K562 (cell line): ENCODE data around the gene AHNAK. TPM values are rescaled to one million over a fixed set of nuclear protein-coding genes. Genes with fewer than 3 reads are reported as not detected.

Source experiments
- ATF2 ChIP-seq: sonication (generic); formaldehyde crosslinking; IDR thresholded peaks from 2 replicates; pipeline ENCODE4 v1.8.1; 2022; ENCODE audit warnings: missing genetic modification reagents
- ATF4 ChIP-seq: fragments of 450-650 bp; formaldehyde crosslinking; IDR thresholded peaks from 2 replicates; pipeline ENCODE4 v1.4.0; 2022; ENCODE audit warnings: mild to moderate bottlenecking, moderate library complexity
- BMI1 ChIP-seq: fragments of 150-350 bp; IDR thresholded peaks from 2 replicates; pipeline ENCODE4 v1.6.1; 2014; ENCODE audit warnings: low read length
- ELF2 ChIP-seq: fragments of 250-450 bp; sonication (Bioruptor Pico); IDR thresholded peaks from 2 replicates; pipeline ENCODE4 v1.5.0; 2021; ENCODE audit warnings: mild to moderate bottlenecking
- KDM4B ChIP-seq, 2 experiments: fragments of 450-650 bp in 1 of 2; sonication (generic) in 1 of 2; IDR thresholded peaks; 2 replicates each; pipeline ENCODE4 v1.6.1; 2016 to 2017; ENCODE audit warnings: borderline replicate concordance in 2 of 2, antibody characterized with exemption in 1 of 2, low read depth in 1 of 2, mild to moderate bottlenecking in 1 of 2
- MNT ChIP-seq, 2 experiments: fragments of 450-650 bp; conservative IDR thresholded peaks; 2 replicates each; pipeline ENCODE4 v1.6.1; 2017; ENCODE audit warnings: mild to moderate bottlenecking in 2 of 2, moderate library complexity in 2 of 2
- MYNN ChIP-seq, 2 experiments: sonication (generic); formaldehyde crosslinking in 1 of 2; IDR thresholded peaks; 2 replicates each; pipeline versions ENCODE4 v1.5.0 to v1.6.1; 2016 to 2020; ENCODE audit warnings: antibody characterized with exemption in 1 of 2, missing genetic modification reagents in 1 of 2
- NFYB ChIP-seq: IDR thresholded peaks from 2 replicates; pipeline ENCODE4 v1.6.1; 2011; ENCODE audit warnings: mild to moderate bottlenecking, moderate library complexity; ENCODE audit not compliant: insufficient read length; ENCODE audit errors: extremely low read depth
- NR1H2 ChIP-seq: sonication (generic); formaldehyde crosslinking; IDR thresholded peaks from 2 replicates; pipeline ENCODE4 v1.4.0; 2020; ENCODE audit warnings: mild to moderate bottlenecking, missing genetic modification reagents
- SP1 ChIP-seq: sonication (generic); formaldehyde crosslinking; IDR thresholded peaks from 2 replicates; pipeline ENCODE4 v1.8.1; 2022; ENCODE audit warnings: mild to moderate bottlenecking, missing genetic modification reagents
- ZBTB33 ChIP-seq: sonication (generic); formaldehyde crosslinking; IDR thresholded peaks from 2 replicates; pipeline ENCODE4 v1.8.1; 2023; ENCODE audit warnings: mild to moderate bottlenecking, missing genetic modification reagents
- ZBTB7A ChIP-seq: IDR thresholded peaks from 2 replicates; pipeline ENCODE4 v1.6.1; 2011; ENCODE audit warnings: low read depth, mild to moderate bottlenecking, low read length, moderate library complexity, borderline replicate concordance; ENCODE audit not compliant: control insufficient read depth
- ZFP91 ChIP-seq: sonication (generic); formaldehyde crosslinking; IDR thresholded peaks from 2 replicates; pipeline ENCODE4 v1.8.0; 2022; ENCODE audit warnings: mild to moderate bottlenecking, missing genetic modification reagents
- ZNF668 ChIP-seq: fragments of 250-450 bp; sonication (Bioruptor Pico); IDR thresholded peaks from 2 replicates; pipeline ENCODE4 v1.8.0; 2022; ENCODE audit warnings: mild to moderate bottlenecking, inconsistent platforms
- polyA plus RNA-seq, 8 experiments: library from polyadenylated mRNA; depleted of rRNA in 4 of 8; stranded (reverse) in 5 of 8; unstranded in 3 of 8; fragments of >200 nt; fragmentation: Nextera tagmentation in 2 of 8; fragmentation: Illumina TruSeq in 1 of 8; extraction: Ambion mirVana in 2 of 8; extraction: Trizol in 1 of 8; gene quantifications; 2 replicates each; pipeline versions ENCODE4 v1.2.1 to v1.2.3, GENCODE V29; 2011 to 2014; ENCODE audit warnings: inconsistent platforms in 1 of 8, missing spikeins in 1 of 8
- total RNA-seq, 7 experiments: library from RNA; depleted of rRNA in 6 of 7; stranded (reverse); fragments of >200 nt in 6 of 7; fragmentation: Illumina TruSeq in 2 of 7; extraction: Trizol in 2 of 7; gene quantifications; 2 replicates each; pipeline versions ENCODE4 v1.2.1 to v1.2.3, GENCODE V29; 2011 to 2021; ENCODE audit warnings: low replicate concordance in 1 of 7

AHNAK gene
- total and polyA plus RNA-seq, 9 of the 15 experiments (the other 6 are each of a cell fraction or from before 2014, with no cell fraction given): 1.5 to 89.7 (median 45.0) TPM

- peak; percentile 19; the same call in 1 of the 2 replicates for TF ChIP-seq MYNN (IDR thresholded peaks at IDR 0.05)
- no peak for TF ChIP-seq MYNN (CRISPR knock-in tag; IDR thresholded peaks at IDR 0.05)
- 0 out of 2 replicates have a peak, but pooled peaks have one; percentile 43 for TF ChIP-seq SP1 (CRISPR knock-in tag)
- 0 out of 2 replicates have a peak, but pooled peaks have one; percentile 57 for TF ChIP-seq ZNF668
- peak; percentile 98 for TF ChIP-seq ZBTB7A
- peak; percentile 35 for TF ChIP-seq NFYB
- peak; percentile 10; the same call in 1 of the 2 replicates for TF ChIP-seq ZBTB33 (CRISPR knock-in tag)
- TF ChIP-seq ZFP91: no peak
- TF ChIP-seq BMI1: no peak
- no peak for TF ChIP-seq NR1H2 (CRISPR knock-in tag)
- TF ChIP-seq KDM4B (IDR thresholded peaks at IDR 0.05; ENCODE audit: borderline replicate concordance in 2 of 2, low read depth in 1 of 2): no peak
- TF ChIP-seq ELF2 (CRISPR knock-in tag): no peak
- no peak for TF ChIP-seq ATF2 (CRISPR knock-in tag)
- 0 out of 2 replicates have a peak, but pooled peaks have one; percentile 30 for TF ChIP-seq ATF4 (CRISPR knock-in tag)
- TF ChIP-seq MNT (conservative IDR thresholded peaks at IDR 0.05): peak; percentile 42 to 69; a peak in 3 of 4 replicates
Measured at GRCh38 chr11:62556108-62556874, 9.7 kb upstream of the AHNAK start (continued).
